Measurements from ENCODE around the gene COL9A3.

GRCh38 chr20:62845416-62846160 is 28.7 kb downstream of the COL9A3 start:
- TF ChIP-seq CTCF (IDR thresholded peaks at IDR 0.05) (no peak), ZFP36 (IDR thresholded peaks at IDR 0.05; ENCODE audit: borderline replicate concordance, partially characterized antibody) (no peak), CEBPB (IDR thresholded peaks at IDR 0.05) (no peak), RAD21 (conservative IDR thresholded peaks at IDR 0.05 in 1 of 2, IDR thresholded peaks at IDR 0.05 in 1 of 2) (no peak), SMC3 (IDR thresholded peaks at IDR 0.05) (no peak), SREBF2 (IDR thresholded peaks at IDR 0.05) (no peak), USF2 (IDR thresholded peaks at IDR 0.05) (no peak)

All from A549 (cell line).